Endothelial cell of umbilical vein (primary cell): ENCODE measurements around the gene CUX1. TPM values are rescaled to one million over a fixed set of nuclear protein-coding genes. Genes with fewer than 3 reads are reported as not detected.

ENCODE experiments used
- BruUV-seq: library from RNA; stranded (reverse); fragments of 400-500 nt; replicated peaks from 2 replicates; lab custom pipeline; 2021; lab: Mats Ljungman, UMichigan
- CTCF ChIA-PET: fragments of 300-600, 350-600 bp; sonication (Branson Sonifier 250); formaldehyde crosslinking; loops from one replicate; lab custom pipeline; 2021; ENCODE audit warnings: antibody characterized with exemption, inconsistent platforms; lab: Charles Lee
- POLR2A ChIA-PET: fragments of 300-600, 350-600 bp; sonication (Branson Sonifier 250); formaldehyde crosslinking; loops from one replicate; lab custom pipeline; 2021; ENCODE audit warnings: antibody characterized with exemption, inconsistent platforms; lab: Charles Lee
- DNase-seq: peaks from one replicate; pipeline ENCODE4 v3.0.0-alpha.2; 2011; ENCODE audit warnings: low read depth, low spot score
- FAIRE-seq: peaks from 2 replicates; lab custom pipeline; 2011; peaks lifted over from hg19 to GRCh38; lab: Jason Lieb, UNC
- H2AFZ ChIP-seq: 2 replicates; pipeline ENCODE4 v1.6.0; 2012; ENCODE audit warnings: low read depth, low read length, control low read depth, inconsistent platforms
- H3K27ac ChIP-seq: 2 replicates; pipeline ENCODE4 v1.5.1; 2011; ENCODE audit warnings: low read depth, mild to moderate bottlenecking, control low read depth, low read length, moderate library complexity; ENCODE audit not compliant: insufficient read depth
- H3K27me3 ChIP-seq, 2 experiments: 2 replicates each; pipeline versions ENCODE4 v1.6.0 to v1.6.1; 2011; ENCODE audit warnings: low read length in 2 of 2, mixed read lengths in 1 of 2; ENCODE audit not compliant: control insufficient read depth in 2 of 2, insufficient read depth in 2 of 2
- H3K36me3 ChIP-seq, 2 experiments: 2 replicates in 1 of 2; 3 replicates in 1 of 2; pipeline ENCODE4 v1.5.1; 2011; ENCODE audit warnings: low read length in 2 of 2, mild to moderate bottlenecking in 1 of 2, moderate library complexity in 1 of 2; ENCODE audit not compliant: control insufficient read depth in 2 of 2, insufficient read depth in 2 of 2; ENCODE audit errors: extremely low read depth in 1 of 2
- H3K4me1 ChIP-seq: 3 replicates; pipeline ENCODE4 v1.5.1; 2011; ENCODE audit warnings: mild to moderate bottlenecking, low read length; ENCODE audit not compliant: control insufficient read depth, insufficient read depth; ENCODE audit errors: extremely low read depth
- H3K4me2 ChIP-seq: 2 replicates; pipeline ENCODE4 v1.6.1; 2011; ENCODE audit warnings: low read length, control low read depth, mixed read lengths; ENCODE audit not compliant: insufficient read depth
- H3K4me3 ChIP-seq, 3 experiments: fragments of 200-600 bp in 1 of 3; sonication (generic), shearing (Covaris generic) in 1 of 3; replicated peaks in 1 of 3; 2 replicates each; pipeline ENCODE4 v1.5.1; 2011 to 2016; ENCODE audit warnings: control low read depth in 3 of 3, low read length in 3 of 3, mild to moderate bottlenecking in 2 of 3, inconsistent platforms in 1 of 3, low read depth in 1 of 3, moderate library complexity in 1 of 3; ENCODE audit not compliant: insufficient read depth in 1 of 3
- H3K79me2 ChIP-seq: 2 replicates; pipeline ENCODE4 v1.6.0; 2012; ENCODE audit warnings: low read length, inconsistent platforms; ENCODE audit not compliant: control insufficient read depth, insufficient read depth
- H3K9ac ChIP-seq: replicated peaks from 2 replicates; pipeline ENCODE3; 2011; ENCODE audit warnings: low read length, control low read depth; ENCODE audit not compliant: insufficient read depth; ENCODE audit errors: extremely low read depth
- H3K9me1 ChIP-seq: replicated peaks from 3 replicates; pipeline ENCODE4 v1.6.0; 2011; ENCODE audit warnings: mild to moderate bottlenecking, low read length; ENCODE audit not compliant: control insufficient read depth, insufficient read depth; ENCODE audit errors: extremely low read depth
- H3K9me3 ChIP-seq: replicated peaks from 2 replicates; pipeline ENCODE4 v1.5.1; 2012; ENCODE audit warnings: low read length, inconsistent platforms; ENCODE audit not compliant: control insufficient read depth, insufficient read depth
- H4K20me1 ChIP-seq: replicated peaks from 2 replicates; pipeline ENCODE3; 2011; ENCODE audit warnings: mild to moderate bottlenecking, low read length; ENCODE audit not compliant: control insufficient read depth, insufficient read depth; ENCODE audit errors: extremely low read depth
- EZH2 ChIP-seq: IDR thresholded peaks from 2 replicates; pipeline ENCODE4 v1.6.1; 2012; ENCODE audit warnings: borderline replicate concordance, low read depth, mild to moderate bottlenecking, moderate library complexity, low read length, inconsistent platforms; ENCODE audit not compliant: severe bottlenecking
- FOS ChIP-seq: IDR thresholded peaks from 2 replicates; pipeline ENCODE4 v1.6.1; 2011; ENCODE audit warnings: mild to moderate bottlenecking, low read length, moderate library complexity, borderline replicate concordance; ENCODE audit not compliant: insufficient read depth
- GATA2 ChIP-seq: IDR thresholded peaks from 2 replicates; pipeline ENCODE4 v1.7.0; 2011; ENCODE audit warnings: low read depth, mild to moderate bottlenecking, moderate library complexity, mixed read lengths, low read length; ENCODE audit not compliant: insufficient read length, insufficient read depth
- JUN ChIP-seq: IDR thresholded peaks from 2 replicates; pipeline ENCODE4 v1.6.1; 2011; ENCODE audit warnings: borderline replicate concordance, low read depth; ENCODE audit not compliant: insufficient read length, insufficient read depth
- MYC ChIP-seq: IDR thresholded peaks from one replicate; pipeline ENCODE4 v1.6.1; 2011; ENCODE audit warnings: mild to moderate bottlenecking, low read depth, low read length
- POLR2A ChIP-seq: IDR thresholded peaks from 2 replicates; pipeline ENCODE4 v1.6.1; 2012; ENCODE audit warnings: low read depth, mild to moderate bottlenecking, control low read depth, low read length
- POLR2AphosphoS5 ChIP-seq: IDR thresholded peaks from 2 replicates; pipeline ENCODE4 v1.6.1; 2012; ENCODE audit warnings: low read depth, mild to moderate bottlenecking, control low read depth, low read length, moderate library complexity; ENCODE audit not compliant: insufficient read depth
- dilution Hi-C: fragments of 300-500 bp; cut with MboI; formaldehyde crosslinking; loops from one replicate; pipeline ENCODE4 v1.15.0; 2019; ENCODE audit warnings: low sequenced_read_pairs; ENCODE audit not compliant: extremely low pct_ligation_motif_present
- intact Hi-C: fragments of 100-400 bp; cut with micrococcal nuclease; formaldehyde crosslinking; loops from one replicate; pipeline ENCODE4 v1.10.0; 2022
- polyA plus RNA-seq, 4 experiments: library from polyadenylated mRNA; depleted of rRNA in 3 of 4; stranded (reverse) in 3 of 4; unstranded in 1 of 4; fragments of >200 nt; gene quantifications; 2 replicates each; pipeline versions ENCODE4 v1.2.1 to v1.2.3, GENCODE V29; 2011 to 2012; ENCODE audit warnings: missing spikeins in 1 of 4
- total RNA-seq: library from RNA; stranded (reverse); gene quantifications from 2 replicates; pipeline ENCODE4 v1.2.3, GENCODE V29; 2021
- TF ChIP-seq, protein P1 (sequence below), 2 donors: IDR thresholded peaks; 1 replicate in 1 of 2; 2 replicates in 1 of 2; pipeline ENCODE4 v1.5.1; 2011; ENCODE audit warnings: low read length in 2 of 2, mild to moderate bottlenecking in 2 of 2, moderate library complexity in 2 of 2, control low read depth in 1 of 2, inconsistent platforms in 1 of 2, low read depth in 1 of 2; ENCODE audit not compliant: insufficient read depth in 1 of 2; ENCODE audit errors: extremely low read depth in 1 of 2
- TF ChIP-seq, protein P2 (sequence below): IDR thresholded peaks from 2 replicates; pipeline ENCODE4 v1.6.1; 2011; ENCODE audit not compliant: insufficient read depth, insufficient read length

Gene CUX1
- total and polyA plus RNA-seq, 2 donors (not counting 3 experiments of a cell fraction or from before 2014, with no cell fraction given) = 13.8 to 49.8 TPM

DNA sequence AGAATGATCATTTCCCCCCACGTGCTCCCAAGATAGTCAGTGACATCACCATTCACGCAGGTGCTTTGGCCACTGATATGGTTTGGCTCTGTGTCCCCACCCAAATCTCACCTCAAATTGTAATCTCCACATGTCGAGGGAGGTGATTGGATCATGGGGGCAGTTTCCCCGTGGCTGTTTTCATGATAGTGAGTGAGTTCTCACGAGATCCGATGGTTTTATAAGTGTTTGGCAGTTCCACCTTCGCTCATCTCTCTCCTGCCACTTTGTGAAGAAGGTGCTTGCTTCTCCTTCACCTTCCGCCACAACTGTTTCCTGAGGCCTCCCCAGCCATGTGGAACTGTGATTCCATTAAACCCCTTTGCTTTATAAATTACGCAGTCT lies 263.8 kb downstream of the CUX1 start:
- BruUV-seq = no TSS peak
- no peak overlapping the region for H3K9ac ChIP-seq
- no peaks in the 10 kb centered on the region for H3K36me3 ChIP-seq
- H3K4me1 ChIP-seq = no peaks in the 10 kb centered on the region
- H3K9me1 ChIP-seq = no peaks in the 10 kb centered on the region
- intact Hi-C loops = no loop called here
- H3K27ac ChIP-seq = no peak overlapping the region
- H3K9me3 ChIP-seq = no peaks in the 10 kb centered on the region
- H4K20me1 ChIP-seq = no peaks in the 10 kb centered on the region
- TF ChIP-seq, protein P1, sequence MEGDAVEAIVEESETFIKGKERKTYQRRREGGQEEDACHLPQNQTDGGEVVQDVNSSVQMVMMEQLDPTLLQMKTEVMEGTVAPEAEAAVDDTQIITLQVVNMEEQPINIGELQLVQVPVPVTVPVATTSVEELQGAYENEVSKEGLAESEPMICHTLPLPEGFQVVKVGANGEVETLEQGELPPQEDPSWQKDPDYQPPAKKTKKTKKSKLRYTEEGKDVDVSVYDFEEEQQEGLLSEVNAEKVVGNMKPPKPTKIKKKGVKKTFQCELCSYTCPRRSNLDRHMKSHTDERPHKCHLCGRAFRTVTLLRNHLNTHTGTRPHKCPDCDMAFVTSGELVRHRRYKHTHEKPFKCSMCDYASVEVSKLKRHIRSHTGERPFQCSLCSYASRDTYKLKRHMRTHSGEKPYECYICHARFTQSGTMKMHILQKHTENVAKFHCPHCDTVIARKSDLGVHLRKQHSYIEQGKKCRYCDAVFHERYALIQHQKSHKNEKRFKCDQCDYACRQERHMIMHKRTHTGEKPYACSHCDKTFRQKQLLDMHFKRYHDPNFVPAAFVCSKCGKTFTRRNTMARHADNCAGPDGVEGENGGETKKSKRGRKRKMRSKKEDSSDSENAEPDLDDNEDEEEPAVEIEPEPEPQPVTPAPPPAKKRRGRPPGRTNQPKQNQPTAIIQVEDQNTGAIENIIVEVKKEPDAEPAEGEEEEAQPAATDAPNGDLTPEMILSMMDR (IDR thresholded peaks at IDR 0.05; ENCODE audit: extremely low read depth in 1 of 2, insufficient read depth in 1 of 2, low read depth in 1 of 2, low read length in 2 of 2) = no peak
- TF ChIP-seq, protein P2, sequence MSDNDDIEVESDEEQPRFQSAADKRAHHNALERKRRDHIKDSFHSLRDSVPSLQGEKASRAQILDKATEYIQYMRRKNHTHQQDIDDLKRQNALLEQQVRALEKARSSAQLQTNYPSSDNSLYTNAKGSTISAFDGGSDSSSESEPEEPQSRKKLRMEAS = no peak
- no peak for TF ChIP-seq POLR2A
- no peak for TF ChIP-seq MYC
- no peak for TF ChIP-seq POLR2AphosphoS5
- no peak for TF ChIP-seq JUN
- TF ChIP-seq FOS = no peak
- no peak for TF ChIP-seq EZH2
- no peak for TF ChIP-seq GATA2
- CTCF ChIA-PET = no interaction called here
- POLR2A ChIA-PET = no interaction called here
- H3K4me3 ChIP-seq = no peak overlapping the region
- H3K79me2 ChIP-seq = no peaks in the 10 kb centered on the region
- DNase-seq (no peak), FAIRE-seq (no peak)
- H3K4me2 ChIP-seq = no peak overlapping the region
- dilution Hi-C loops = no loop called here
- no peak overlapping the region for H2AFZ ChIP-seq
- H3K27me3 ChIP-seq = no peaks in the 10 kb centered on the region
